Vagina (tissue), 2 donors: ENCODE measurements around the gene LCE3C. TPM values are rescaled to one million over a fixed set of nuclear protein-coding genes. Genes with fewer than 3 reads are reported as not detected.

Experiments
- DNase-seq, 2 donors: peaks; one replicate each; pipeline ENCODE4 v3.0.0-alpha.2; 2017; ENCODE audit errors: extremely low spot score in 2 of 2
- H3K27ac ChIP-seq: fragments of 200-600 bp; sonication (generic); one replicate; pipeline ENCODE4 v1.5.1; 2019
- H3K27me3 ChIP-seq: fragments of 200-600 bp; sonication (generic); one replicate; pipeline ENCODE4 v1.5.1; 2019
- H3K36me3 ChIP-seq, 2 donors: fragments of 200-600 bp; sonication (generic); one replicate each; pipeline ENCODE4 v1.5.1; 2017 to 2019
- H3K4me1 ChIP-seq: fragments of 200-600 bp; sonication (generic); one replicate; pipeline ENCODE4 v1.5.1; 2019
- H3K4me3 ChIP-seq, 2 donors: fragments of 200-600 bp; sonication (generic); 1 replicate in 1 of 2; 2 replicates in 1 of 2; pipeline ENCODE4 v1.5.1; 2016 to 2019
- H3K9me3 ChIP-seq: fragments of 200-600 bp; sonication (generic); one replicate; pipeline ENCODE4 v1.5.1; 2019
- CTCF ChIP-seq, 3 experiments: fragments of 450-650 bp in 2 of 3; fragments of 200-600 bp in 1 of 3; sonication (generic) in 1 of 3; IDR thresholded peaks; one replicate each; pipeline ENCODE4 v1.5.1; 2017 to 2019; ENCODE audit warnings: antibody characterized with exemption in 3 of 3, mild to moderate bottlenecking in 2 of 3, moderate library complexity in 2 of 3
- POLR2A ChIP-seq, 2 donors: fragments of 450-650 bp; IDR thresholded peaks; one replicate each; pipeline ENCODE4 v1.6.1; 2017; ENCODE audit warnings: antibody characterized with exemption in 2 of 2, mild to moderate bottlenecking in 2 of 2, moderate library complexity in 2 of 2
- POLR2AphosphoS5 ChIP-seq, 2 donors: sonication (generic); formaldehyde crosslinking; IDR thresholded peaks; one replicate each; pipeline ENCODE4 v1.9.0; 2017; ENCODE audit warnings: antibody characterized with exemption in 2 of 2, mild to moderate bottlenecking in 2 of 2, low read depth in 1 of 2; ENCODE audit not compliant: insufficient read depth in 1 of 2
- intact Hi-C: fragments of 100-400 bp; cut with DNase I; formaldehyde crosslinking; loops from one replicate; pipeline ENCODE4 v1.15.1; 2023
- small RNA-seq: library from RNA; depleted of rRNA; stranded (forward); fragments of <200 nt; gene quantifications from one replicate; pipeline ENCODE3, GENCODE V24; 2016
- total RNA-seq: library from RNA; depleted of rRNA; stranded (reverse); fragments of >200 nt; gene quantifications from one replicate; pipeline ENCODE4 v1.2.3, GENCODE V29; 2016

The LCE3C gene
- total RNA-seq, 1 donor from 2014 or later, result not detected

- Histone ChIP-seq H3K36me3 (no peaks in the 10 kb centered on the region), H3K27ac (no peak overlapping the region), H3K27me3 (no peaks in the 10 kb centered on the region), H3K4me3 (no peak overlapping the region), H3K9me3 (no peaks in the 10 kb centered on the region), H3K4me1 (no peaks in the 10 kb centered on the region)
- TF ChIP-seq POLR2A (IDR thresholded peaks at IDR 0.05) (no peak), POLR2AphosphoS5 (IDR thresholded peaks at IDR 0.05; ENCODE audit: insufficient read depth in 1 of 2, low read depth in 1 of 2) (no peak), CTCF (IDR thresholded peaks at IDR 0.05) (no peak)
- intact Hi-C loops, result no loop called here
- no peak for DNase-seq
Observed at GRCh38 chr1:152640351-152640750, 40.3 kb downstream of the LCE3C start.

GRCh38 chr1:152643945-152644344 lies 43.9 kb downstream of the LCE3C start:
- TF ChIP-seq POLR2AphosphoS5 (IDR thresholded peaks at IDR 0.05; ENCODE audit: insufficient read depth in 1 of 2, low read depth in 1 of 2) (no peak), POLR2A (IDR thresholded peaks at IDR 0.05) (no peak), CTCF (IDR thresholded peaks at IDR 0.05) (no peak)
- H3K27ac ChIP-seq, result no peak overlapping the region
- H3K9me3 ChIP-seq, result no peaks in the 10 kb centered on the region
- DNase-seq, result no peak
- H3K4me1 ChIP-seq, result no peaks in the 10 kb centered on the region
- H3K27me3 ChIP-seq, result no peaks in the 10 kb centered on the region
- H3K36me3 ChIP-seq, result no peaks in the 10 kb centered on the region
- H3K4me3 ChIP-seq, result no peak overlapping the region
- intact Hi-C loops, result no loop called here

GRCh38 chr1:152645146-152645545 lies 45.1 kb downstream of the LCE3C start:
- Histone ChIP-seq H3K4me3 (no peak overlapping the region), H3K9me3 (no peaks in the 10 kb centered on the region), H3K4me1 (no peaks in the 10 kb centered on the region), H3K27me3 (no peaks in the 10 kb centered on the region), H3K27ac (no peak overlapping the region), H3K36me3 (no peaks in the 10 kb centered on the region)
- intact Hi-C loops, result no loop called here
- TF ChIP-seq POLR2A (IDR thresholded peaks at IDR 0.05) (no peak), CTCF (IDR thresholded peaks at IDR 0.05) (no peak), POLR2AphosphoS5 (IDR thresholded peaks at IDR 0.05; ENCODE audit: insufficient read depth in 1 of 2, low read depth in 1 of 2) (no peak)
- DNase-seq, result no peak

- Histone ChIP-seq H3K4me1 (no peaks in the 10 kb centered on the region), H3K4me3 (no peak overlapping the region), H3K27ac (no peak overlapping the region), H3K36me3 (no peaks in the 10 kb centered on the region), H3K27me3 (no peaks in the 10 kb centered on the region), H3K9me3 (no peaks in the 10 kb centered on the region)
- no peak for TF ChIP-seq CTCF (IDR thresholded peaks at IDR 0.05)
- no peak for TF ChIP-seq POLR2AphosphoS5 (IDR thresholded peaks at IDR 0.05; ENCODE audit: insufficient read depth in 1 of 2, low read depth in 1 of 2)
- TF ChIP-seq POLR2A (IDR thresholded peaks at IDR 0.05), result no peak
- DNase-seq, result no peak
- intact Hi-C loops, result no loop called here
Observed at GRCh38 chr1:152646656-152647055, 46.6 kb downstream of the LCE3C start.

Small RNA genes lying within 50 kb of the gene (small RNA-seq; reads per million reads assigned to genes)
- gene LCE3A (not detected), gene LCE3B (not detected)

Other genes starting within 250 kb of the LCE3C start
- gene FLG2, start 240.2 kb upstream of the LCE3C start, total RNA-seq, result not detected
- 349 TPM for gene CRNN, start 186.0 kb upstream of the LCE3C start, total RNA-seq
- gene LCE5A, start 89.4 kb upstream of the LCE3C start, total RNA-seq, result not detected
- 182 TPM for gene CRCT1, start 85.8 kb upstream of the LCE3C start, total RNA-seq
- gene LCE3E, start 33.5 kb upstream of the LCE3C start, total RNA-seq, result 2.2 TPM
- 57.5 TPM for gene LCE3D, start 19.7 kb upstream of the LCE3C start, total RNA-seq
- not detected for gene LCE3B, start 13.6 kb downstream of the LCE3C start, total RNA-seq
- gene LCE3A, start 22.9 kb downstream of the LCE3C start, total RNA-seq, result not detected
- gene LCE2D, start 63.1 kb downstream of the LCE3C start, total RNA-seq, result not detected
- not detected for gene LCE2C, start 75.0 kb downstream of the LCE3C start, total RNA-seq
- gene LCE2B, start 85.9 kb downstream of the LCE3C start, total RNA-seq, result not detected
- not detected for gene LCE2A, start 98.1 kb downstream of the LCE3C start, total RNA-seq
- not detected for gene LCE4A, start 107.9 kb downstream of the LCE3C start, total RNA-seq
- 1.2 TPM for gene KPRP, start 157.8 kb downstream of the LCE3C start, total RNA-seq
- not detected for gene LCE1F, start 174.9 kb downstream of the LCE3C start, total RNA-seq
- not detected for gene LCE1E, start 186.0 kb downstream of the LCE3C start, total RNA-seq
- gene LCE1D, start 196.5 kb downstream of the LCE3C start, total RNA-seq, result not detected
- gene LCE1C, start 206.4 kb downstream of the LCE3C start, total RNA-seq, result not detected
- not detected for gene LCE1B, start 211.7 kb downstream of the LCE3C start, total RNA-seq
- not detected for gene LCE1A, start 227.2 kb downstream of the LCE3C start, total RNA-seq
- gene LCE6A, start 242.6 kb downstream of the LCE3C start, total RNA-seq, result not detected